ENCODE data around the gene FAM83C. TPM values are rescaled to one million over a fixed set of nuclear protein-coding genes. Genes with fewer than 3 reads are reported as not detected.

Gene FAM83C
- total RNA-seq, 1 donor from 2014 or later, result not detected

- no peak for FAIRE-seq
- no peak for DNase-seq (ENCODE audit: low spot score in 2 of 2)
Observed at GRCh38 chr20:35300469-35301262, 8.4 kb upstream of the FAM83C start.

GRCh38 chr20:35299780-35300179 lies 7.6 kb upstream of the FAM83C start:
- FAIRE-seq (no peak), DNase-seq (ENCODE audit: low spot score in 2 of 2) (no peak)

GRCh38 chr20:35298264-35298663 lies 6.0 kb upstream of the FAM83C start:
- no peak for DNase-seq (ENCODE audit: low spot score in 2 of 2)
- FAIRE-seq, result no peak

- FAIRE-seq, result no peak
Observed at GRCh38 chr20:35297740-35298139, 5.5 kb upstream of the FAM83C start.

GRCh38 chr20:35297155-35297554 lies 4.9 kb upstream of the FAM83C start:
- no peak for DNase-seq (ENCODE audit: low spot score in 2 of 2)
- no peak for FAIRE-seq

More at GRCh38 chr20:35297740-35298139, 5.5 kb upstream of the FAM83C start:
- DNase-seq (ENCODE audit: low spot score in 2 of 2), result no peak

- DNase-seq (ENCODE audit: low spot score in 2 of 2), result no peak
- no peak for FAIRE-seq
Observed at GRCh38 chr20:35296101-35296554, 3.9 kb upstream of the FAM83C start.

GRCh38 chr20:35295674-35296073 lies 3.4 kb upstream of the FAM83C start:
- FAIRE-seq (no peak), DNase-seq (ENCODE audit: low spot score in 2 of 2) (no peak)

GRCh38 chr20:35295058-35295457 lies 2.8 kb upstream of the FAM83C start:
- DNase-seq (ENCODE audit: low spot score in 2 of 2) (no peak), FAIRE-seq (no peak)

- DNase-seq (ENCODE audit: low spot score in 2 of 2), result no peak
- FAIRE-seq, result no peak
Observed at GRCh38 chr20:35294293-35294685, 2.1 kb upstream of the FAM83C start.

- no peak for FAIRE-seq
- no peak for DNase-seq (ENCODE audit: low spot score in 2 of 2)
Observed at GRCh38 chr20:35293303-35294292, 1.4 kb upstream of the FAM83C start.

- DNase-seq (ENCODE audit: low spot score in 2 of 2), result no peak
- no peak for FAIRE-seq
Observed at GRCh38 chr20:35292504-35293285, 470 bp upstream of the FAM83C start.

GRCh38 chr20:35290887-35291417 lies 1.3 kb downstream of the FAM83C start:
- DNase-seq (ENCODE audit: low spot score in 2 of 2), result no peak
- no peak for FAIRE-seq

- no peak for FAIRE-seq
- no peak for DNase-seq (ENCODE audit: low spot score in 2 of 2)
Observed at GRCh38 chr20:35290186-35290886, 1.9 kb downstream of the FAM83C start.

- FAIRE-seq, result no peak
Observed at GRCh38 chr20:35288325-35289060, 3.7 kb downstream of the FAM83C start.

GRCh38 chr20:35287509-35288324 lies 4.5 kb downstream of the FAM83C start:
- DNase-seq (ENCODE audit: low spot score in 2 of 2), result no peak
- FAIRE-seq, result no peak

More at GRCh38 chr20:35288325-35289060, 3.7 kb downstream of the FAM83C start:
- DNase-seq (ENCODE audit: low spot score in 2 of 2), result no peak

GRCh38 chr20:35286899-35287508 lies 5.2 kb downstream of the FAM83C start:
- DNase-seq (ENCODE audit: low spot score in 2 of 2), result no peak
- FAIRE-seq, result no peak

- FAIRE-seq (no peak), DNase-seq (ENCODE audit: low spot score in 2 of 2) (no peak)
Observed at GRCh38 chr20:35286077-35286898, 5.9 kb downstream of the FAM83C start.
